Ovary (tissue), 3 donors: ENCODE results near the gene ENGASE.

Source experiments
- CTCF ChIP-seq, 3 donors: fragments of 450-650 bp in 2 of 3; fragments of 200-600 bp in 1 of 3; IDR thresholded peaks; one replicate each; pipeline versions ENCODE4 v1.5.1 to v1.8.0; 2016 to 2022; ENCODE audit warnings: antibody characterized with exemption in 3 of 3, mild to moderate bottlenecking in 1 of 3
- EP300 ChIP-seq: sonication (generic); formaldehyde crosslinking; IDR thresholded peaks from one replicate; pipeline ENCODE4 v1.6.1; 2017; ENCODE audit warnings: antibody characterized with exemption
- donor health status: DM: no; HTN: no; CAD: no.

DNA sequence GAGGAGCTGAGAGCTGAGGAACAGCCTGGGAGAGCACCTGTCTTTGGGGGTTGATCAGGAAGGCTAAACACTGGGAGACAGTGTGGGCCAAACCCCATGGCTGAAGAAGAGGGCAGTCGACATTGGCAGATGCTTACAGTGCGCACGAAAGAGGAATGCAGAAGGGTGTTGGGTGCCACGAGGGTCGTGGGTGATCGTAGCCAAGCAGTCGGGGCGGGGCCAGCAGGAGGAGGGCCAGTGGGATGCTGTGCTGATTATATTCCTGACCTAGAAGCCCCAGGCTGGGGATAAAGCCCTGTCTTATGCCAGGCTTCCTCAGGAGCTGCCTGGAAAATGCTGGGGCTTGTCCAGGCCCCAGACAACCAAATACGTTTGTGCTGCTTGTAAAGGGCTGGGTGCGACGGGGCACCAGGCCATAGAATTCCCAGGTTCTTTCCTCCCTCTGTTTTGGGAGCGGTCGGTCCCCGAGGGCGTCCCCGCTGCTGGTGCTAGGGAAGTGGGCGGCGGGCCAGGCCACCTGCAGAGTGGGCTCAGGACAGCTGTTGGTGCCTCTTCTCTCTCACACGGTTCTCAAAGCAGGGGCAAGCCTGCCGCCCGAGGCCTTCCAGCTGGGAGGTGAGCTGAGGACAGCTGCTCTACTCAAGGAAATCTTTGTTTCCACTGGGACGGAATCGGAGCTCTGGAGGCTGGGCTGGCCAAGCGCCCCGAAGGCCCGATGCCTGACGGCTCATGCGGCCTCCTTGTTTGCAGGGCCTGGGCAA is 40.7 kb upstream of the ENGASE start:
- no peak for TF ChIP-seq CTCF (IDR thresholded peaks at IDR 0.05)
- no peak for TF ChIP-seq EP300
